Sigmoid colon (tissue), 7 donors: ENCODE results near the gene TUBB4A. TPM values are rescaled to one million over a fixed set of nuclear protein-coding genes. Genes with fewer than 3 reads are reported as not detected.

ENCODE experiments used
- DNase-seq: peaks from one replicate; pipeline ENCODE4 v3.0.0-alpha.2; 2019
- H3K27ac ChIP-seq, 4 donors: fragments of 200-600 bp; sonication (generic); one replicate each; pipeline ENCODE4 v1.5.1; 2016 to 2019; ENCODE audit warnings: mild to moderate bottlenecking in 1 of 4
- H3K27me3 ChIP-seq, 3 donors: fragments of 200-600 bp; sonication (generic); one replicate each; pipeline ENCODE4 v1.5.1; 2019; ENCODE audit warnings: mild to moderate bottlenecking in 1 of 3
- H3K36me3 ChIP-seq, 4 donors: fragments of 200-600 bp; sonication (generic); one replicate each; pipeline ENCODE4 v1.5.1; 2016 to 2019
- H3K4me1 ChIP-seq, 4 donors: fragments of 200-600 bp; sonication (generic); one replicate each; pipeline ENCODE4 v1.5.1; 2017 to 2019
- H3K4me3 ChIP-seq, 4 donors: fragments of 200-600 bp; sonication (generic); one replicate each; pipeline ENCODE4 v1.5.1; 2017 to 2019; ENCODE audit warnings: mild to moderate bottlenecking in 2 of 4, moderate library complexity in 1 of 4
- H3K9me3 ChIP-seq, 4 donors: fragments of 200-600 bp in 3 of 4; sonication (generic) in 3 of 4; one replicate each; pipeline versions ENCODE4 v1.5.1 to v1.6.1; 2013 to 2019
- EP300 ChIP-seq, 4 donors: sonication (generic); formaldehyde crosslinking; IDR thresholded peaks; one replicate each; pipeline ENCODE4 v1.6.1; 2017; ENCODE audit warnings: antibody characterized with exemption in 4 of 4
- POLR2A ChIP-seq, 2 donors: fragments of 450-650 bp; IDR thresholded peaks; one replicate each; pipeline ENCODE4 v1.6.1; 2016; ENCODE audit warnings: antibody characterized with exemption in 2 of 2, mild to moderate bottlenecking in 2 of 2, moderate library complexity in 2 of 2
- POLR2AphosphoS5 ChIP-seq, 4 donors: sonication (generic); formaldehyde crosslinking; IDR thresholded peaks; one replicate each; pipeline ENCODE4 v1.6.1; 2017; ENCODE audit warnings: antibody characterized with exemption in 4 of 4
- WGBS, 2 donors: extraction: QIAGEN DNeasy Blood & Tissue Kit; methylation state at CpG; one replicate each; pipeline ENCODE4 v1.1.7; 2013; 5-methylcytosine and 5-hydroxymethylcytosine counted together
- intact Hi-C: fragments of 100-400 bp; cut with DNase I; formaldehyde crosslinking; loops from one replicate; pipeline ENCODE4 v1.15.1; 2023
- polyA plus RNA-seq, 3 donors: library from polyadenylated mRNA; stranded (reverse); fragments of 200-250 nt; gene quantifications; one replicate each; pipeline ENCODE4 v1.2.3, GENCODE V29; 2013
- total RNA-seq, 4 donors: library from RNA; depleted of rRNA; stranded (reverse); fragments of >200 nt; gene quantifications; one replicate each; pipeline ENCODE4 v1.1.0, GENCODE V29; 2016
- TF ChIP-seq, protein P1 (sequence below), 4 experiments: fragments of 450-650 bp in 3 of 4; fragments of 200-600 bp in 1 of 4; IDR thresholded peaks; one replicate each; pipeline ENCODE4 v1.5.1; 2016 to 2019; ENCODE audit warnings: antibody characterized with exemption in 4 of 4, mild to moderate bottlenecking in 3 of 4, moderate library complexity in 2 of 4
- donor health status: healthy with polysubstance abuse.
- donor health status: Bipolar disorder and iron deficiency.
- donor health status: healthy.

The TUBB4A gene
- total and polyA plus RNA-seq, 7 donors, result under 0.01 to 6.1 (median 2.4) TPM; not detected in 1

DNA sequence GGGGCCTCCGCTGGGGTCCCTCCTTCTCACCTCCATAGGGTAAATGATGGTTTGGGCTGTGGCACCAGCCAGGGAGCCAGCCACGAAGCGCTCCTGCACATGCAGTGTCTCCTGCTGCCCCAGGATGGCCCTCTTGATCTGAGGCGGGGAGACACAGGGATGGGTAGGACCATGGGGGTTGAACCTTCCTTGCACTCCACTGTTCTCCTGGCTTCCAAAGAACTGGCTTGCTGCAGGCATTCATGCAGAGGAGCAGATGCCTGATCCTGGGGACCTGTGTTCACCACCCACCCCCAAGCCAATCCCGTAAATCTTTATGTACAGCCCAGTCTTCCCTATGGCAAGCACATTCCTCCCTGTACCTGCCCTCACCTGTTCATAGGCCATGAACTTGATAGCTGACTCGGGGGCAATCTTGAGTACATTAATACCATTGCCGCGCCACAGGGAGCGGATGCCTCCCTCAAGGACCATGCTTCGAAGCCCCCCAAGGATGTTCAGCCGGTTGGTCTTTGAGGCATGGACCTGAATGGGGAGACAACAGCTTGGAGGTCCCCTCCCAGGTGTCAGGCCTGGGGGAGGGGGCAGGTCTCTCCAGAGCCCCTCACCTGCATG, 48.1 kb downstream of the TUBB4A start:
- 97 to 98% methylated on average over 11 of the region's 11 CpGs for WGBS, 2 donors
- DNase-seq, result no peak
- H3K9me3 ChIP-seq, result peaks cover 0 to 11% (median 4%) of the 10 kb centered on the region in 4 donors
- H3K27ac ChIP-seq, result no peak overlapping the region
- TF ChIP-seq EP300 (IDR thresholded peaks at IDR 0.05) (no peak), POLR2AphosphoS5 (IDR thresholded peaks at IDR 0.05) (no peak), POLR2A (IDR thresholded peaks at IDR 0.05) (no peak)
- TF ChIP-seq, protein P1, sequence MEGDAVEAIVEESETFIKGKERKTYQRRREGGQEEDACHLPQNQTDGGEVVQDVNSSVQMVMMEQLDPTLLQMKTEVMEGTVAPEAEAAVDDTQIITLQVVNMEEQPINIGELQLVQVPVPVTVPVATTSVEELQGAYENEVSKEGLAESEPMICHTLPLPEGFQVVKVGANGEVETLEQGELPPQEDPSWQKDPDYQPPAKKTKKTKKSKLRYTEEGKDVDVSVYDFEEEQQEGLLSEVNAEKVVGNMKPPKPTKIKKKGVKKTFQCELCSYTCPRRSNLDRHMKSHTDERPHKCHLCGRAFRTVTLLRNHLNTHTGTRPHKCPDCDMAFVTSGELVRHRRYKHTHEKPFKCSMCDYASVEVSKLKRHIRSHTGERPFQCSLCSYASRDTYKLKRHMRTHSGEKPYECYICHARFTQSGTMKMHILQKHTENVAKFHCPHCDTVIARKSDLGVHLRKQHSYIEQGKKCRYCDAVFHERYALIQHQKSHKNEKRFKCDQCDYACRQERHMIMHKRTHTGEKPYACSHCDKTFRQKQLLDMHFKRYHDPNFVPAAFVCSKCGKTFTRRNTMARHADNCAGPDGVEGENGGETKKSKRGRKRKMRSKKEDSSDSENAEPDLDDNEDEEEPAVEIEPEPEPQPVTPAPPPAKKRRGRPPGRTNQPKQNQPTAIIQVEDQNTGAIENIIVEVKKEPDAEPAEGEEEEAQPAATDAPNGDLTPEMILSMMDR (IDR thresholded peaks at IDR 0.05), result no peak
- no peak overlapping the region for H3K4me3 ChIP-seq
- intact Hi-C loops, result no loop called here
- H3K27me3 ChIP-seq, result no peaks in the 10 kb centered on the region
- H3K36me3 ChIP-seq, result peaks cover 14 to 76% (median 30%) of the 10 kb centered on the region in 4 donors
- peaks cover 0 to 17% (median 13%) of the 10 kb centered on the region in 4 donors for H3K4me1 ChIP-seq

DNA sequence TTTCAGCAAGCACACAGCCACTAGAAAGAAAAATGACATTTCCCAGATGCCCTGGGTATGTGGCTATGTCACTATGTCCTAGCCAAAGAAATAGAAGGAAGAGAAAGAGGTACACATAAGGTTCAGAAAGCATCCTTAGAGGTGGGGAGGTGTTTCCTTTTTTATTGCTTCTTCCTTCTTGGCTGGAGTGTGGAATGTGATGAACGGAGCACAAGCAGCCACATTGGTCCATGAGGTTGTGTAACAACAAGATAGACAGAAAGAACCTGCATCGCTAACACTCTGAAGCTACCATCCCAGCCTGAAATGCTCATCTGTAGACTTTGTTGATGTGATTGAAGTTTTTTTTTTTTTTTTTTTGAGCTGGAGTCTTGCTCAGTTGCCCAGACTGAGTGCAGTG, 49.2 kb downstream of the TUBB4A start:
- Histone ChIP-seq H3K9me3 (peaks cover 0 to 11% (median 4%) of the 10 kb centered on the region in 4 donors), H3K36me3 (peaks cover 14 to 79% (median 30%) of the 10 kb centered on the region in 4 donors), H3K4me1 (peaks cover 0 to 6% (median 2%) of the 10 kb centered on the region in 4 donors), H3K27ac (no peak overlapping the region), H3K27me3 (no peaks in the 10 kb centered on the region), H3K4me3 (no peak overlapping the region)
- TF ChIP-seq POLR2AphosphoS5 (IDR thresholded peaks at IDR 0.05), result no peak
- no peak for TF ChIP-seq POLR2A (IDR thresholded peaks at IDR 0.05)
- TF ChIP-seq, protein P1 (IDR thresholded peaks at IDR 0.05), result no peak
- no peak for TF ChIP-seq EP300 (IDR thresholded peaks at IDR 0.05)
- no peak for DNase-seq
- WGBS, 2 donors, result 97 to 100% methylated on average over 2 of the region's 2 CpGs
- intact Hi-C loops, result no loop called here

DNA sequence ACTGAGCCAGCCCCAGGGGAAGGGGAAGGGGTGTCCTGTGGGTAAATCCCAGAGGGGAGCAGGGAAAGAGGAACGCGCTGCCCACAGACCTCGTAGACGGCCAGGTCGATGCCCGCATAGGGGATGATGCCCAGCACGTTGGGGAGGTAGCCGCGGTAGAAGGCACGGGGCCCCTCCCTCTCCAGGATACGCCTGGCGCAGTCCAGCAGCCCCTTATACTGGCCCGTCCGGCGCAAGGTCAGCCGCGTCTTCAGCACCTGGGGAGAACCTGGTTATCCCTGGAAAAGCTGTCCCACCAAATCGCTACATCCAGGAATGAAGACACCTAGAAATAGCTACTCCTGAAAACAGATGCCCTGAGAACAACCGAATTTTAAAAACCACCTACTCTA, 49.9 kb downstream of the TUBB4A start:
- Histone ChIP-seq H3K36me3 (peaks cover 14 to 80% (median 30%) of the 10 kb centered on the region in 4 donors), H3K4me3 (no peak overlapping the region), H3K27me3 (no peaks in the 10 kb centered on the region), H3K27ac (no peak overlapping the region), H3K9me3 (peaks cover 0 to 11% (median 4%) of the 10 kb centered on the region in 4 donors), H3K4me1 (no peaks in the 10 kb centered on the region)
- no peak for DNase-seq
- intact Hi-C loops, result no loop called here
- no peak for TF ChIP-seq POLR2AphosphoS5 (IDR thresholded peaks at IDR 0.05)
- TF ChIP-seq POLR2A (IDR thresholded peaks at IDR 0.05), result no peak
- TF ChIP-seq EP300 (IDR thresholded peaks at IDR 0.05), result no peak
- TF ChIP-seq, protein P1 (IDR thresholded peaks at IDR 0.05), result no peak
- 96 to 98% methylated on average over 19 of the region's 19 CpGs for WGBS, 2 donors

DNA sequence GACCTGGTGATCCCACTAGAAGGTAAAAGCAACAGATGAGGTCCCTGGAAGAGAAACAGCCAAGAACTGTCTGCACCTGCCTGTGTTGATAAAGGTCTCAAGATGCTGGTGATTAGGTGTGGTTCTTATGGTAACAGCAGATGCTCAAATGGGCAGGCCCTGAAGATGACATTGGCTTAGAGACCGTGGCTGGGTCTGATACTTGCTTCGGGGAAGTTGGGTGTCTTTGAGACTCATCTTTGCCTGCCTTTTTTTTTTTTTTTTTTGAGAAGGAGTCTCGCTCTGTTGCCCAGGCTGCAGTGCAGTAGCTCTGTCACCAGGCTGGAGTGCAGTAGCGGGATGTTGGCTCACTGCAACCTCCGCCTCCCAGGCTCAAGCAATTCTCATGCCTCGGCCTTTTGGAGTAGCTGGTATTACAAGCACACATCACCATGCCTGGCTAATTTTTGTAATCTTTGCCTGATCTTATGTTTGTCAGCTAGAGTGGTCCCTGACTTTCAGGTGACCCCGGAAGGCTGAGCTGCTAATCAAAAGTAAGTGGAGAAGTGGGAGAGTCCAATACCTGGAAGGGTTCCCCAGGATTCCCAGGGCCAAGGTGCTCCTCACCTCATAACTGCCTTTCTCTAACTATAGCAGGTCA, 50.4 kb downstream of the TUBB4A start:
- 91 to 96% methylated on average over 7 of the region's 7 CpGs for WGBS, 2 donors
- H3K36me3 ChIP-seq, result peaks cover 14 to 80% (median 30%) of the 10 kb centered on the region in 4 donors
- no peaks in the 10 kb centered on the region for H3K4me1 ChIP-seq
- no peak for DNase-seq
- peaks cover 0 to 11% (median 4%) of the 10 kb centered on the region in 4 donors for H3K9me3 ChIP-seq
- H3K4me3 ChIP-seq, result no peak overlapping the region
- TF ChIP-seq, protein P1 (IDR thresholded peaks at IDR 0.05), result no peak
- TF ChIP-seq EP300 (IDR thresholded peaks at IDR 0.05), result no peak
- no peak for TF ChIP-seq POLR2A (IDR thresholded peaks at IDR 0.05)
- no peak for TF ChIP-seq POLR2AphosphoS5 (IDR thresholded peaks at IDR 0.05)
- no peak overlapping the region for H3K27ac ChIP-seq
- intact Hi-C loops, result no loop called here
- H3K27me3 ChIP-seq, result no peaks in the 10 kb centered on the region
